GM19238 (cell line): ENCODE data around the gene IMP4.
"Not testable (repeated sequence)": the region's sequence is repeated elsewhere in the genome, so short reads cannot be mapped to it uniquely, and the experiment has no call there.

Experiments
- DNase-seq: peaks from one replicate; pipeline ENCODE4 v3.0.0; 2011; ENCODE audit warnings: low spot score; ENCODE audit not compliant: insufficient read length

Gene IMP4

GRCh38 chr2:130342533-130343275 lies at the start of gene IMP4:
TSS of gene IMP4 (plus strand) at chr2:130342897. CDS start at chr2:130342933, 36 bp downstream.
- DNase-seq = peak; percentile 76

- DNase-seq = no peak
Measured at GRCh38 chr2:130300258-130300969, 42.3 kb upstream of the IMP4 start.

- DNase-seq = no peak
Measured at GRCh38 chr2:130300970-130301348, 41.7 kb upstream of the IMP4 start.

GRCh38 chr2:130302164-130302886 lies 40.4 kb upstream of the IMP4 start:
- DNase-seq = no peak

- no peak for DNase-seq
Measured at GRCh38 chr2:130303169-130303568, 39.5 kb upstream of the IMP4 start.

- no peak for DNase-seq
Measured at GRCh38 chr2:130304726-130305125, 38.0 kb upstream of the IMP4 start.

GRCh38 chr2:130307850-130308249 lies 34.8 kb upstream of the IMP4 start:
- DNase-seq = no peak

GRCh38 chr2:130310881-130311280 lies 31.8 kb upstream of the IMP4 start:
- no peak for DNase-seq

- DNase-seq = no peak
Measured at GRCh38 chr2:130313812-130314334, 28.8 kb upstream of the IMP4 start.

GRCh38 chr2:130314377-130314776 lies 28.3 kb upstream of the IMP4 start:
- no peak for DNase-seq

- DNase-seq = no peak
Measured at GRCh38 chr2:130316596-130316995, 26.1 kb upstream of the IMP4 start.

- DNase-seq = no peak
Measured at GRCh38 chr2:130318906-130319305, 23.8 kb upstream of the IMP4 start.

- DNase-seq = no peak
Measured at GRCh38 chr2:130319536-130319935, 23.2 kb upstream of the IMP4 start.

- no peak for DNase-seq
Measured at GRCh38 chr2:130327703-130328527, 14.8 kb upstream of the IMP4 start.

- DNase-seq = no peak
Measured at GRCh38 chr2:130328710-130329109, 14.0 kb upstream of the IMP4 start.

GRCh38 chr2:130332271-130333073 lies 10.2 kb upstream of the IMP4 start:
- peak; percentile 75 for DNase-seq

GRCh38 chr2:130333253-130333652 lies 9.4 kb upstream of the IMP4 start:
- not testable (repeated sequence) for DNase-seq

- DNase-seq = no peak
Measured at GRCh38 chr2:130334026-130334425, 8.7 kb upstream of the IMP4 start.

GRCh38 chr2:130335226-130335625 lies 7.5 kb upstream of the IMP4 start:
- DNase-seq = no peak

- no peak for DNase-seq
Measured at GRCh38 chr2:130336150-130336876, 6.4 kb upstream of the IMP4 start.
